ENCODE measurements around the gene CDC14B.
A peak's percentile ranks its signal among the peaks of the same experiment; 100 is the strongest.

The CDC14B gene

DNA sequence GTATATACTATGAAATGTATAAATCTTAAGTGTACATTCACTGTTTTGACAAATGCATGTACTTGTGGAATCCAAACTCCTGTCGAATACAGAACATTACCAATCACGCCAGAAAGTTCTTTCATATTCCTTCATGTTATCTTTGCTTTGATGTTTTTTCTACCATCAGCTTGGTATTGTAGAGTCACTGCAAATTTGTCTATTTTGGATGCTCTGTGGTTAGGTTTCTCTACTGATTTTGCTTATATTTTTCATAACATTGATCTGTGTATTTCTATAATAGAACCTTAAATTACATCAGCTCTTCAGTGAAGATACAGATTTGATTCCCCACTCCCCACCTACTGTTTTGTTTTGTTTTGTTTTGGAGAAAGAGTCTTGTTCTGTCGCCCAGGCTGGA is 138.9 kb downstream of the CDC14B start:
- no peak for DNase-seq

DNA sequence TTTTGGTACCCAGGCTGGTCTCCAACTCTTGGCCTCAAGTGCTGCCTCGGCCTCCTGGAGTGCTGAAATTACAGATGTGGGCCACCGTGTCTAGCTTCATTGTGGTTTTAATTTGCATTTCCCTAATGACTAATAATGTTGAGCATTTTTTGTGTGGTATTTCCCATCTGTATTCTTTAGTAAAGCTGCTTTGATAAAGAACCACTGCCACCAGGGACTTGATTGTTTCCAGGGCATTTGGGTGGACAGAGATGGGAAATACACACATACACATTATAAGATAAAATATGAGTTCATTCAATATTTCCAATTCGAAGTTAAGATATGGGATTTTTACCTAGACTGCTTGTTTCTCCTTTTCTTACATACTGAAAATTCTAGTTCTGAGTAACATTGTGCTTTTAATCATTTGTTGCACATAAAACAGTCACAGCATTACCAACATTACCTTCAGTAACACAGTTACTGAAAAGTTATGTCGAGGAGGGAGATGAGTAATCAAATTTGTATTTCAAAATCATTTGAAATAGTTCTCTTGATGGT is 140.7 kb downstream of the CDC14B start:
- DNase-seq: peak in 1 of 5 experiments; percentile 66

DNA sequence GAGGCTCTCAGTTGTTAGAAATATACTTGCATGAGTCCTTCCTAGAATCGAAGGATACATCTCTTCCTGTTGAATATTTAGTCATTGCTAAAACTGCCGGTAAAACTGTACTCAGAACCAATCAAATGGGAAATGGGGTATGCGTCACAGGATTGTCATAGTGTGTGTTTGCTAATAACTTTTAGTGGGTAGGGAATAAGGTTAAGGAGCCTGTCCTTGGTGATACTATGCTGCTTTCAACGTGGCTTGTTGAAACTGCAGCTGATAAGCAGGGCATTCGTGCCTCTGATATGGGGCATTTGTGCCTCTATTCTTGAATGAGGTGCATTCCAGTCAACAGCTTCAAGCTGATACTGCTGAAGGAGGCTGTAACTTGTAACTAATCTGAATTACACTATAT is 143.1 kb downstream of the CDC14B start:
- DNase-seq: peak in 1 of 5 experiments; percentile 36

DNA sequence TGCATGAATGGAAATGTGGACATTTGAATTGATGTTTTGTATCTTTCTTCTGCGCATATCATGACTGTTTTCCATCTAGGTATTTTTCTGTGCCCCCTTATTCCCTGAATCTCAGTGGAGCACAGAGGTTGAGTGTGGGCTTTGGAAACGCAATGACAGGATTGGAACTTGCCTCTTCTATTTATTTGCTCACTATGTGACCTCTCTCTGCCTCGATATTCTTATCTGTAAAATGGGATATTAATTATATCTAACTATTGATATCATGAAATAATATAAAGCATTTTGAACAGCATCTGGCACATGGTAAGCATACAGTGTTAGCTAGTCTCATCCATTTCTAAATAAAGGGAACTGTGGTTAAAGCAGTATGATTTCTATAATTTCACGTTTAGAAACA is 143.6 kb downstream of the CDC14B start:
- no peak for DNase-seq

DNA sequence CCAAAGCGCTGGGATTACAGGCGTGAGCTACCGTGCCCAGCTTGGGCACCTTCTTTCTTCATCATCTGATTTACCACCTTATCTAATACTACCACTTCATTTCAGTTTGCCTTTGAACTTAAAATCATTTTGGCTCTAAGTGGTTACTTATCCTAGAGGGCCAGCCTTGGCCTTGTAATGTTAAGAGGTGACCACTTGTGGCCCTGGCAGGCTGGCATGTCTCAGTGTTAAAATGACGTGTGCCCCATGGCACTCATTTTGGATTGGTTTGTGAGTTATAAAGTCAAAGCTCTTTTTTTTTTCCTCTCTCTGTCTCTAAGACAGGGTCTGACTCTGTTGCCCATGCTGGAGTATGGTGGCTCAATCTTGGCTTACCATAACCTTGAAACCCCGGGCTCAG is 151.9 kb downstream of the CDC14B start:
- DNase-seq: no peak

DNA sequence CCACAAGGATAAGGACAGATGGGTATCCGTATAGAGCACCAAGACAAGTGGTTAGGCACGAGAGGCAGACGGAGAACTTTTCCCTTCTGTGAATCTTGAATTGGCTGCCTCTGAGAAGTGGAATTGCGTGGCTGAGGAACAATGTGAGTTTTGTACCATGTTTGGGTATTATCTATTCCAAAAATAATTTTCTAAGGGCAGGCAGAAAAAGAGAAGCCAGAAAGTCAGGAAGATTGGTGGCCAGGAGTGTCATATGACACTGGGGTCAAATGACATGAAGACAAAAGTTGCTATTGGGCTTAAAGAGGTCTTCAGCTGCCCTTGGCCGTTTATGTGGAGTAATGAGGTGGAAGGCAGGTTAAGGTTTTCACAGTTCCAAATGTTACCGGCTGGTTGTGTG is 155.2 kb downstream of the CDC14B start:
- DNase-seq: no peak

DNA sequence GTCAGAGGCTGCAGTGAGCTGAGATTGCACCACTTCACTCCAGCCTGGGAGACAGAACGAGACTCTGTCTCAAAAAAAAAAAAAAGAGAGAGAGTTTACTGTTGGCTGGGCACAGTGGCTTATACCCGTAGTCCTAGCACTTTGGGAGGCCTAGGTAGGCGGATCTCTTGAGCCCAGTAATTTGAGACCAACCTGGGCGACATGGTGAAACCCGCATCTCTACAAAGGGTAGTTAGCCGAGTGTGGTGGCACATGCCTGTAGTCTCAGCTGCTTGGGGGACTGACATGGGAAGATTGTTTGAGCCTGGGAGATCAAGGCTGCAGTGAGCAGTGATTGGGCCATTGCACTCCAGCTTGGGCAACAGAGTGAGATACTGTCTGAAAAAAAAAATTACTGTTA is 157.1 kb downstream of the CDC14B start:
- DNase-seq: no peak

DNA sequence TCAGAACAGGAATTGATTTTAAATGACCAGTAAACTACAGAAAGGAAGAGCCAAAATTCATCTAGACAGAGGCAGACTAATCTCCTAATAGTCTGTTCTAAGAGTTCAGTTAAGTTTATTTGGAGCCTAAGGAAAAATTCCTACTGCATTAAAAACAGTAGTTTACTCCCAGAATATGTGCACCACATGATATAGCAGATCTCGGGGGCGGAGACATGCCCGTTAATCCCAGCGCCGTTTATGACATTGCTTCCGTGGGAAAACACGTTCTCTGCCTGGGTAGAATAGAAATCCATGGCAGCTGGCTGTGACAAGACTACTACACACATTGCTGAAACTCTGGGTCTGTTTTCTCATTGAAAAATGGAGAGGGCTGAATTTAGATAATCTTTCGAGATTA is 158.3 kb downstream of the CDC14B start:
- no peak for DNase-seq

DNA sequence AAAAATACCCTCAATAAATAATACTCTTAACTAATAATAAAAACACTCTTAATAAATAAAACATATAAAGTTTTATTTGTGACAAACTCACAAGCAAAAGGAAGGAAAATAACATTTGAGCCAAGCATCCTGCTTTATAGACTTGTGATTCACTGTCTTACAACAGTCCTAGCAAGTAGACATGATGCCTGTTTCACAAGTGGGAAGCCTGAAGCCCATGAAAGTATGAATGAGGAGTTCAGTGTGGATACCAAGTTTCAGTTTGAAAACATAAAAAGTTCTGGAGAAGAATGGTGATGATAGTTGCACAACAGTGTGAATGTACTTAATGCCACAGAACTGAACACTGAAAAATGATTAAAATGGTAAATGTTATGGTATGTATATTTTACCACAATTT is 158.8 kb downstream of the CDC14B start:
- DNase-seq: no peak

DNA sequence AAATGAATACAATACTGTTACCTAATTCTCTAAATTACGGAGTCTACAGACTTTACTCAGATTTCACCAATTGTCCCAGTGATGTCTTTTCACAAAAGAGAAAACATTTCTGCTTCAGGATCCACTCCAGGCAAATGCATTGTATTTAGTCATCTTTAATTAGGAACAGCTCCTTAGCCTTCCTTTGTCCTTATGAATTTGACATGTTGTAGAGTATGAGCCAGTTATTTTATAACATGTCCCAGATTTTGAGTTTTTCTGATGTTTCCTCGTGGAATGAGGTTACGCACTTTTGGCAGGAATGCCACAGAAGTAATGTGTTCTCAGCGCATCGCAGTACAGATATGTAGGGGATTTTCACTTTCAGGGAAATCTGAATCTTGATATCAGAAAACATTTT is 159.2 kb downstream of the CDC14B start:
- DNase-seq: no peak

DNA sequence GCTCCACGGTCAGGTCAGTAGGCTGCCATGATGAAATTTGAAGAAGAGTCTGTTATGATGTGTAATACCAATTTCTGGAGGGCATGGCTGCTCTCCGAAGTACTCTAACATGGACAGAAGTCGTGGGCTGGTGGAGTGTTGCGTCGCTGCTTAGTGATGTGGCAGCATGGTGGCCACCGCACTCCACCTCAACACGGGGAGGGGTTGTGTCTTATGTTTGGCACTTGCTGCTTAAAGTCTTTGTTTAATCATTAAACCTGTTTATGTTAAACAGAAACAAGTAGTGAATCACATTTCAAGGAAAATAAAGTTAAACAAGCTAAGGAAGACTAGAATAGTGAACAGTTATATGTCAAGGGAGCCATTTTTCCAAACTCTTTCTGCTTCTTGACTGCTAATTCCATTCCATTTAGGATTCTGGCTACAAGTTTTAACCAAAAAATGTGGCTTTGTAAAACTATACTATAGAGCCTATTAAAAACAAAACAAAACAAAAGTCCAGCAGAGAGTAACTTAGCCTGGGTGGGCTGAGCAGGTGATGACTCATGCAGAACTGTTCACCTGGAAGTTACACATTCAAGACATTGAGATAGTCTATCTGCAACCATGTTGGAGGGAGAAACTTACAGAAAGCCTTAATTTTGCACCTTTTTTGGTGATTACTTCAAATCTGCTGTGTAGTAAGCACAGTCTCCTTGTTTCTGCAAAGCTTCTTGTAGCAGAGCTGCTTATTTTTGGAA is 160.2 kb downstream of the CDC14B start:
- no peak for DNase-seq

DNA sequence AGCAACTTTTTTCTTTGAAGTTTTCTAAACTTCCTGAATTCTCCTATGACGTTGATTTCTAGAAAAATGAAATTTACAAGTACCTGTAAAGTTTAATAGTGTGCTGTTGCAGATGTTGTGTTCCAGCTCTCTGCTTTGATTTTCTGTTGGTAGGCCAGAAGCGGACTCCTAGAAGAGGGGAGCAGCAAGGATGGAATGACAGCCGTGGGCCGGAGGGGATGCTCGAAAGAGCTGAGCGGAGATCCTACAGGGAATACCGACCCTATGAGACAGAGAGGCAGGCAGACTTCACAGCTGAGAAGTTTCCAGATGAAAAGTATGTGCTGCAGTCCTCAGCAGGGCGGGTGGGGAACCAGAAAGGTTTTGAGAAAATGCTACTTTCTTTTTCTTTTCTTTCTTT is 161.4 kb downstream of the CDC14B start:
- DNase-seq: no peak

DNA sequence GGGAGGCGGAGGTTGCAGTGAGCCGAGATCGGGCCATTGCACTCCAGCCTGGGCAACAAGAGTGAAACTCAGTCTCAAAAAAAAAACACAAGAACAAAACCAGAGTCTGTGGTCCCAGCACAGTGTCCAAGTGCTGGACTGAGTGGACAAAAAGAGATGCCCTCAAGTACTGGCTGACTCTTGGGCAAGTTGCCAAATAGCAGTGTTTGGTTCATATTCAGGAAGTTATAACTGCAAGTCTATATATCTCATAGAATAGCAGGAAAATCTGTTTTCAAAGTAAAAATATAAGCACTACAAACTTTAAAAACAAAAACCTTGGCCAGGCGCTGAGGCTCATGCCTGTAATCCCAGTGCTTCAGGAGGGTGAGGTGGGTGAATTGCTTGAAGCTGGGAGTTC is 162.4 kb downstream of the CDC14B start:
- no peak for DNase-seq

DNA sequence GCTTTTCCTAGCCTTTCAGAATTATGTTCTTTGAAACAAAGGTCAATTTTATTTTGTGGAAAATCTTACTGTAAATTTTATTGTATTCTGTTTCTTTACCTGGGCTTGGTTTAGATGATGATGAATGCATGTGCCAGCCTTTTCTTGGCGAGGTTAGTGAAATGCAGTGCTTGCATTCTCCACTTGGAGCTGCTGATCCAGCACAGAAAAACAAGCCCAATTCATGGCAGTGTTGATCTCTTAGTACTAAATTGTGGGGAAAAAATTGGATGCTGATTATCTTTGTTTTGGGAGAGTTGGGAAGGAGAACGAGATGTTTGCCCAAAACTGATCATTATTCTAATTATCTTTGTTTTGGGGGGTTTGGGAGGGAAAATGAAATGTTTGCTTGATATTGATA is 166.0 kb downstream of the CDC14B start:
- DNase-seq: peak in 1 of 5 experiments; percentile 32

DNA sequence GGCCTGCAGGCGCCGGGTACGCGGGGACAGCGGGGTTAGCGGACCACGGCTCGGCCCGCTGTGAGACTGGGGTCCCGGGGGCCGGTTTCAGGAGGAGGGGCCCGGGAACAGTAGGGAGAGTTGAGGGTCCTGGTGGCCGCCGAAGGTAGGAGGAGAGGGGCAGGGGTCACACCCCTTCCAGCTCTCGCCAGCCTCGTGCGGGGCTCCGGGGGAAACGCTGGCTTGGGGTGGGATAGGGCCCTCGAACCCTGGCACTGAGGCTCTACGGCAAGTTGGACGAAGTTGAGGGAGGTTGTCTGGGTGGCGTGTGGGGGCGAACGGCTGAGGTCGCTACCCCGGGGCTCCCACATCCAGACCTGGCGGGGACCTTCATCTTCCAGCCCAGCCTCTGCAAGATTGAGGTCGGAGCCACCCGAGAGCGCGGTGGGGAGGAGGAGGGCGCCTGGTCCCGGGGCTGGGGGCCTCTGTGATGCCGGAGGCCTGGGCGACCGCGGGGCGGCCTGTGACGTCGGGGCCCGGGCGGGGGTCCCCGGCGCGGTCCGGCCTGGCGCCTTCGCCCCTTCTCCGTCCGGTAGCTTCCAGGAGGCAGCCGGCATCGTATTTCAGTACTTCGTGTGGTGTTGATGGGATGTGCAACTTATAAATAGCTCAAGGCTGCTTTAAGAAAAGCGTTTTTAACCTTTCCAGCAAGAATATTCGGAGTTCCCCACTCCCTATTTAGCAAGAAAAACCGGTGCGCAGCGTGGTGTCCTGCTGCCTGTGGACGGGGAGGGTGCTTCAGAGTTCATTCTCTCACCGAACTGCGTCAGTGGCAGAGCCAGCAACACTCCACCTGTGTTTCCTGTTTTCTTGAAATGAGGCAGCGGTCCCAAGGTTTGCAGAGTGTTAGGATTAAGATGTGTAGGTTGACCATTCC is 168.8 kb downstream of the CDC14B start:
- DNase-seq: peak in 4 of 5 experiments; percentile 2 to 43 (median 24)
